Prostate gland (tissue), 2 donors: ENCODE results near the gene CUX1. TPM values are rescaled to one million over a fixed set of nuclear protein-coding genes. Genes with fewer than 3 reads are reported as not detected.
"Not testable (repeated sequence)": the region's sequence is repeated elsewhere in the genome, so short reads cannot be mapped to it uniquely, and the experiment has no call there.

Experiments used
- DNase-seq: peaks from one replicate; pipeline ENCODE4 v3.0.0-alpha.2; 2019; ENCODE audit warnings: low spot score
- H3K27ac ChIP-seq, 2 donors: fragments of 200-600 bp; sonication (generic); 2 replicates each; pipeline ENCODE4 v1.5.1; 2017 to 2019
- H3K27me3 ChIP-seq: fragments of 200-600 bp; sonication (generic); replicated peaks from 2 replicates; pipeline ENCODE4 v1.5.1; 2019; ENCODE audit not compliant: insufficient read depth
- H3K36me3 ChIP-seq, 2 donors: fragments of 200-600 bp; sonication (generic); 1 replicate in 1 of 2; 2 replicates in 1 of 2; pipeline versions ENCODE4 v1.5.1 to v1.8.1; 2017 to 2019
- H3K4me1 ChIP-seq: fragments of 200-600 bp; sonication (generic); replicated peaks from 2 replicates; pipeline ENCODE4 v1.5.1; 2019
- H3K4me3 ChIP-seq, 2 donors: fragments of 200-600 bp; sonication (generic); 2 replicates each; pipeline ENCODE4 v1.5.1; 2017 to 2019
- H3K9me3 ChIP-seq: fragments of 200-600 bp; sonication (generic); 2 replicates; pipeline ENCODE4 v1.5.1; 2017
- POLR2A ChIP-seq: fragments of 450-650 bp; IDR thresholded peaks from one replicate; pipeline ENCODE4 v1.6.1; 2016; ENCODE audit warnings: antibody characterized with exemption, mild to moderate bottlenecking
- POLR2AphosphoS5 ChIP-seq: sonication (generic); formaldehyde crosslinking; IDR thresholded peaks from one replicate; pipeline ENCODE4 v1.6.1; 2017; ENCODE audit warnings: antibody characterized with exemption
- WGBS: methylation state at CpG from one replicate; pipeline ENCODE4 v1.1.5; 2018; 5-methylcytosine and 5-hydroxymethylcytosine counted together
- intact Hi-C: fragments of 100-400 bp; cut with DNase I; formaldehyde crosslinking; loops from one replicate; pipeline ENCODE4 v1.14.2; 2022
- total RNA-seq, 2 donors: library from RNA; depleted of rRNA; stranded (reverse); fragments of >200 nt; gene quantifications; one replicate each; pipeline ENCODE4 v1.1.0, GENCODE V29; 2016
- TF ChIP-seq, protein P1 (sequence below), 4 experiments: fragments of 200-600 bp in 2 of 4; fragments of 450-650 bp in 2 of 4; sonication (generic) in 2 of 4; IDR thresholded peaks; 1 replicate in 3 of 4; 2 replicates in 1 of 4; pipeline ENCODE4 v1.5.1; 2016 to 2019; ENCODE audit warnings: antibody characterized with exemption in 4 of 4, mild to moderate bottlenecking in 2 of 4, moderate library complexity in 2 of 4

CUX1 gene
- total RNA-seq, 2 donors from 2014 or later, result 96.3 to 99.2 TPM

DNA sequence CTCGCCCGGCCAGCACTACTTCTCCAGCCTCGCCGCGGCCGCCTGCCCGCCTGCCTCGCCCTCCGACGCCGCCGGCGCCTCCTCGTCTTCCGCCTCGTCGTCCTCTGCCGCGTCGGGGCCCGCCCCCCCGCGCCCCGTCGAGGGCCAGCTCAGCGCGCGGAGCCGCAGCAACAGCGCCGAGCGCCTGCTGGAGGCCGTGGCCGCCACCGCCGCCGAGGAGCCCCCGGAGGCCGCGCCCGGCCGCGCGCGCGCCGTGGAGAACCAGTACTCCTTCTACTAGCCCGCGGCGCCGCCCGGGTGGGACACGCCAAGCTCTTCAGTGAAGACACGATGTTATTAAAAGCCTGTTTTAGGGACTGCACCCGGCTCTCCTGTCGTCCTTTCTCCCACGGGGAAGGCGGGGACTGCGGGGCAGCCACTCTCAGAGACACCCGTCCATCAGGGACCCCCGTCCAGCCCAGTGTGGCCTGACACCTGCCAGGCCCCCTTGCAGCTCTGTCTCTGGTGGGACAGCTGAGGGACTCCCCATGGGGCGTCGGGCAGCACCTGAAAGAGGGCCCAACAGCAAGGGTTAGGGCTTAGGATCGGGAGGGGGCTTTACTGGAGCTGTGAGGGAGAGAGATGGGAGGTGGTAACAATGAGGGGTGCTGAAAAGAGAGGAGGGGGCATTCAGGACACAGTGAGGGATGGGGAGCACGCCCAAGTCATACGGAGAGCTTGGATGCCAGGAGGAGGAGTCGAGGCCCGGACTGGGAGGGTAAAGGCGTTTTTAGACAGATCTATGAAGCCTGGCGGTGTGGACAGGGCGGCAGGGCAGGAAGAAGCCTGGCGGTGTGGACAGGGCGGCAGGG is 504.1 kb downstream of the CUX1 start:
- Histone ChIP-seq H3K4me3 (no peak overlapping the region), H3K27ac (no peak overlapping the region), H3K27me3 (no peaks in the 10 kb centered on the region), H3K9me3 (no peaks in the 10 kb centered on the region), H3K4me1 (no peaks in the 10 kb centered on the region), H3K36me3 (no peaks in the 10 kb centered on the region)
- intact Hi-C loops, result no loop called here
- no peak for DNase-seq
- WGBS, result 45% methylated on average over 68 of the region's 73 CpGs
- TF ChIP-seq POLR2AphosphoS5 (no peak), POLR2A (no peak)

DNA sequence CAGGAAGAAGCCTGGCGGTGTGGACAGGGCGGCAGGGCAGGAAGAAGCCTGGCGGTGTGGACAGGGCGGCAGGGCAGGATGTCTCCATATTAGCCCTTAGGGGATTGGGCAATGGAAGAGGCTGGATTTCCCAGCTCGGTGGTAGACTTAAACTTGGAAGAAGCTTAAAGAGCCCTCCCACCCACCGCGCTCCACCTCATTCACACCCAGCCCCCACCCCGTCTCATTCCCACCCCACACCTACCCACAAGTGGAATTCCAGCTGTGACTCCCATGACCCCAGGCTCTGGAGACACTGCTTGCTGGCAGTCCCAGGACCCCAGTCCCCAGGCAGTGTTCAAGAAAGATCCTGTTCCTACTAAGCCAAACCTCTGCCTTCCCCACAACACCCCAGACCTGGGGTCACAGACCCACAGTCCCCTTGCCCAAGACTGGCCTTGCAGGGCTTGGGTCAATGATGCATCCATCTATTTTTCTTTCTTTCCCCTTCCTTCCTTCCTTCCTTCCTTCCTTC is 504.8 kb downstream of the CUX1 start:
- TF ChIP-seq POLR2AphosphoS5, result no peak
- TF ChIP-seq, protein P1, sequence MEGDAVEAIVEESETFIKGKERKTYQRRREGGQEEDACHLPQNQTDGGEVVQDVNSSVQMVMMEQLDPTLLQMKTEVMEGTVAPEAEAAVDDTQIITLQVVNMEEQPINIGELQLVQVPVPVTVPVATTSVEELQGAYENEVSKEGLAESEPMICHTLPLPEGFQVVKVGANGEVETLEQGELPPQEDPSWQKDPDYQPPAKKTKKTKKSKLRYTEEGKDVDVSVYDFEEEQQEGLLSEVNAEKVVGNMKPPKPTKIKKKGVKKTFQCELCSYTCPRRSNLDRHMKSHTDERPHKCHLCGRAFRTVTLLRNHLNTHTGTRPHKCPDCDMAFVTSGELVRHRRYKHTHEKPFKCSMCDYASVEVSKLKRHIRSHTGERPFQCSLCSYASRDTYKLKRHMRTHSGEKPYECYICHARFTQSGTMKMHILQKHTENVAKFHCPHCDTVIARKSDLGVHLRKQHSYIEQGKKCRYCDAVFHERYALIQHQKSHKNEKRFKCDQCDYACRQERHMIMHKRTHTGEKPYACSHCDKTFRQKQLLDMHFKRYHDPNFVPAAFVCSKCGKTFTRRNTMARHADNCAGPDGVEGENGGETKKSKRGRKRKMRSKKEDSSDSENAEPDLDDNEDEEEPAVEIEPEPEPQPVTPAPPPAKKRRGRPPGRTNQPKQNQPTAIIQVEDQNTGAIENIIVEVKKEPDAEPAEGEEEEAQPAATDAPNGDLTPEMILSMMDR (IDR thresholded peaks at IDR 0.05), result no peak
- no peak for TF ChIP-seq POLR2A
- intact Hi-C loops, result no loop called here
- Histone ChIP-seq H3K9me3 (no peaks in the 10 kb centered on the region), H3K27ac (no peak overlapping the region), H3K36me3 (no peaks in the 10 kb centered on the region), H3K27me3 (no peaks in the 10 kb centered on the region), H3K4me3 (no peak overlapping the region), H3K4me1 (no peaks in the 10 kb centered on the region)
- 83% methylated on average over 8 of the region's 8 CpGs for WGBS
- DNase-seq, result no peak

DNA sequence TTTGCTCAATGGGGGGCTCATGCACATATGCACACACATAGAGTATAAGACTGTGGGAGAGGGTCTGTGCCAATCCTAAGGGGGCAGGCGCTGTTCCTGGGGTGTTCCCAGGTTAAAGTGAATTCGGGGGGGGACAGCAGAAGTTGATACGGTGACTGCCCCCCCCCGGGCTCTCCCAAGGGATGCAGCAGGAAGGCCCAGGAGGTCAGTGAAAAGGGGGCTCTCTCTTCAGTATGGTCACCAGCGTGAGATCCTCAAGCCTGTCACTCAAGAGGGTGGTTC is 506.4 kb downstream of the CUX1 start:
- H3K4me1 ChIP-seq, result no peaks in the 10 kb centered on the region
- H3K4me3 ChIP-seq, result no peak overlapping the region
- no peaks in the 10 kb centered on the region for H3K27me3 ChIP-seq
- no peak for DNase-seq
- no peak overlapping the region for H3K27ac ChIP-seq
- TF ChIP-seq, protein P1 (IDR thresholded peaks at IDR 0.05), result no peak
- TF ChIP-seq POLR2AphosphoS5 (no peak), POLR2A (no peak)
- no peaks in the 10 kb centered on the region for H3K36me3 ChIP-seq
- intact Hi-C loops, result no loop called here
- 91% methylated on average over 5 of the region's 5 CpGs for WGBS
- H3K9me3 ChIP-seq, result no peaks in the 10 kb centered on the region

DNA sequence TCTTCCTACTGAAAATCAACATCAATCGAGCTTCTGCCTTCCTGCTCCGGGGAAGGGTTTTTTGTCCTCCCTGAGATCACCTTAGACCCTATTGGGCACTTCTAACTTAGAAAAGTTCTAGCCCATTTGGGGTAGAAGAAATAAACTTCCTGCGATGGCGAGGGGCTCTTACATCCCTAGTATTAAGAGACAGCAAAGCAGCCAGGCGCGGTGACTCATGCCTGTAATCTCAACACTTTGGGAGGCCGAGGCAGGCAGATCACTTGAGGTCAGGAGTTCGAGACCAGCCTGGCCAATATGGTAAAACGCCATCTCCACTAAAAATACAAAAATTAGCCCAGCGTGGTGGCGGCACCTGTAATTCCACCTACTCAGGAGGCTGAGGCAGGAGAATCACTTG is 507.7 kb downstream of the CUX1 start:
- H3K36me3 ChIP-seq, H3K4me1 ChIP-seq, H3K4me3 ChIP-seq, H3K9me3 ChIP-seq, H3K27me3 ChIP-seq, H3K27ac ChIP-seq, intact Hi-C loops, DNase-seq: not testable (repeated sequence)
- WGBS, result 90% methylated on average over 11 of the region's 11 CpGs

DNA sequence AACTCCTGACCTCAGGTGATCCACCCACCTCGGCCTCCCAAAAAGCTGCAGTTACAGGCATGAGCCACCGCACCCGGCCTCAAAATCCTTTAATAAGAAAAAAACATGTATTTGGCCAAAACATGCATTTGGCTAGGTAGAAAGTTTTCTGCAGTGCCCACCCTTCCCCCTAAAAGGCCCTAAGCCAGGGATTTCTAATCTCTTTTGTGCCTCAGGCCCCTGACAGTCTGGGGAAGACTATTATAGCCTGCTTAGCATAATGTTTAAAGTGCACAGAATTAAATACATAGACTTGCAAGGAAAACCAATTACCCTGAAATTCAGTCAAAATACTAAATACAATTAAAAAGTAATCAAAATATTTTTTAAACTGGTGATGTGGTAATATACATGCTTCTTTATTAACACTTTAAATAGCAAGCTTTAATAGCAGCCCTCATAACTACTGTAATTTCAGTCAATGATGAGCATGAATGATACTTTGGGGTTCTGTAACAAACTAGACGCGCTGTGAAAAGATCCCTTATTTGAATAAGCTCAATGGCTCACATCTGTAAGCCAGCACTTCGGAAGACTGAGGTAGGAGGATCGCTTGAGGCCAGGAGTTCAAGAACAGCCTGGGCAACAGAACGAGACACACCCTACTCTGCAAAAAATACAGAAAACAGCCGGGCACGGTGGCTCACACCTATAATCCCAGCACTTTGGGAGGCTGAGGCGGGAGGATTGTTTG is 508.9 kb downstream of the CUX1 start:
- Histone ChIP-seq H3K36me3 (no peaks in the 10 kb centered on the region), H3K27me3 (no peaks in the 10 kb centered on the region), H3K4me3 (no peak overlapping the region), H3K27ac (no peak overlapping the region), H3K4me1 (no peaks in the 10 kb centered on the region), H3K9me3 (no peaks in the 10 kb centered on the region)
- WGBS, result 87% methylated on average over 11 of the region's 11 CpGs
- intact Hi-C loops, result no loop called here
- DNase-seq, result no peak
- TF ChIP-seq POLR2AphosphoS5 (no peak), POLR2A (no peak)
- TF ChIP-seq, protein P1 (IDR thresholded peaks at IDR 0.05), result no peak

DNA sequence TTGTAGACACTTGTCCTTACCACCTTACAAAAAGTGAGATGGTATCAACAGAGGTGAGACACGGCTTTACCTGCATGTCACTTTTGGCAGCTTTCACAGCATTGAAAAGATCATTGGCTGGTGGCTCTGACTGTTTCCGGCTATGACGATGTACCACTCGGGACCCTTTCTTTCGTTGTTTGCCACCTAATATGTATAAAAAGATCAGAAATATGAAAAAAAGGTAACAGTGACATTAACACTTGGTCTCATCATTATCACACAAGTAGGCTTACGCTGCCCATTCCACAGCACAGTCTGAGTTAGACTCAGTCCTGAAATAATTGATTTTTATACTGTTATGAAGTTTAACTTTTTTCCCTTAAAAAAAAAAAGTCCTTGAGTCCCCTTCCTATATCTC is 509.8 kb downstream of the CUX1 start:
- H3K4me3 ChIP-seq, intact Hi-C loops, H3K36me3 ChIP-seq, DNase-seq, H3K27ac ChIP-seq, H3K4me1 ChIP-seq, H3K9me3 ChIP-seq, H3K27me3 ChIP-seq: not testable (repeated sequence)
- 63% methylated on average over 6 of the region's 6 CpGs for WGBS

DNA sequence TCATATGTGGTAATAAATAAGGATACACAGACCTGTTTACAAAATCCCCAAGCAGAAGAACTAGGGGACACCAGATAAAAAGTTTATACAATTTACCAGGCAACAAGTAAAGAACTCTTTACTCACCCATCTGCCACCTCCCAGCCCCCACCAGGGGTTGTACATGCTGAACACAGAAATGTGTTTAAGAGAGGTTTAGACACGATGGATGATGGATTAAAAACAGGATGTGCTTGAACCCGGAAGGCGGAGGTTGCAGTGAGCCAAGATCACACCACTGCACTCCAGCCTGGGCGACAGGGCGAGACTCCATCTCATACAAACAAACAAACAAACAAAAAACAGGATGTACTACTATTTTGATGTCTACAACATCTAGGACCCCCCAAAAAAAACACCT is 511.4 kb downstream of the CUX1 start:
- H3K4me3 ChIP-seq, H3K27me3 ChIP-seq, H3K4me1 ChIP-seq, H3K27ac ChIP-seq, H3K36me3 ChIP-seq, intact Hi-C loops, DNase-seq, H3K9me3 ChIP-seq: not testable (repeated sequence)
- WGBS, result 54% methylated on average over 5 of the region's 5 CpGs

DNA sequence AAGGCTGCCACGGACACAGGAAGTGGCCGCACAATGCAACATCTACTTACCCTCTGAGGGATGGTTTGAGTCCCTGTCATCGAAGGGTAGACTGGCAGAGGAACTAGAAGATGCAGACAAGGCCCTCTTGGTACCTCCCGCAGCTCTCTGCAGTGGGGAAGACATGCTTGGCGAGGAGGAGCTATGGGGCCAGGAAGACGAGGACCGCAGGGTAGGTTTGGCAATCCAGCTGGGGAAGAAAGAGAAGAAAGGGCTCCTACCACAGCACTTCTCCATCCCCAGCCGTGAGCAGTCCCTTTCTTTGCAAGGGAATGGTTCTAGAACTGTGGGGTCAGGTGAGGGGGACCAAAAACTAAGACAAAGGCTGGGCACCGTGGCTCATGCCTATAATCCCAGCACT is 511.9 kb downstream of the CUX1 start:
- intact Hi-C loops, H3K27me3 ChIP-seq, H3K27ac ChIP-seq, DNase-seq, H3K4me1 ChIP-seq, H3K36me3 ChIP-seq, H3K4me3 ChIP-seq, H3K9me3 ChIP-seq: not testable (repeated sequence)
- WGBS, result 79% methylated on average over 9 of the region's 9 CpGs
